ENCODE data around the gene SEZ6L2. TPM values are rescaled to one million over a fixed set of nuclear protein-coding genes. Genes with fewer than 3 reads are reported as not detected.
A peak's percentile ranks its signal among the peaks of the same experiment; 100 is the strongest.

Gene SEZ6L2
- total and polyA plus RNA-seq, 2 of the 13 experiments (the other 11 are each of a cell fraction or from before 2014, with no cell fraction given): 14.9 to 16.9 TPM

DNA sequence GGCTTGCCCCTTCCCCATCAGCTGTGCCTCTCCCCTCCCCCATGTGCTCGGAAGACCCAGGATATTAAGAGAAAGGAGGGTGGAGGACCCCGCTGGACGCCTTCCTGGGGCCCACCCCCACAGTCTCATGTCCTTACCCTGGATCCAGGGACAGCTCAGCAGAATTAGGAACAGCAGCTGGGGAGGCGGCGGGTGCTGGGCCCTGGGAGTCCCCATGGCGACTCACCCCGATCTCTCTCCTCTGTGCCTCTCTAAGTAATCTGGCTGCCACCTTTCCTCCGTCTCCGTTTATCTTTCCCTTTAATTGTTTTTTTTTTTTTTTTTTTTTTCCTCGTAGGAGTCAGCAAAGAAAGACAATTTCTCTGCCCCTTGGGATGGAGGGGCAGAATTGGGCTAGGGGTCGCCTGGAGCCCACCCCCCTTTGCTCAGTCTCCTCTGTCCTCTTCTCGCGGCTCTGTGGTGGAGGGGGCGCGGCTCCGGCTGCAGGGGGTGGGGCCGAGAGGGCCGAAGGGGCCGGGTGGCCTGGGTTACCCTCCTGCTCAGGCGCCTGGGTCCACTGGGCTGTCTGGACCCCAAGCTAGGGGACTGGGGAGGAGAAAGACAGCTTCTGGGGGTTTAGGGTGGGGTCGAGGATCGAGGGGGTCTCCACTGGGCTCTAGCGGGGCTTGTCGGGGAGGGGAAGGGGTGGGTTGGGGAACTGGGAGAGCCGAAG, 390 bp downstream of the SEZ6L2 start:
- Histone ChIP-seq H2AFZ (ENCODE audit: low read length) (no peak overlapping the region), H4K20me1 (ENCODE audit: insufficient read depth, low read length) (peaks cover 5% of the 10 kb centered on the region; the same call in 1 of the 2 replicates), H3K27me3 (ENCODE audit: control insufficient read depth in 1 of 2, insufficient read depth in 2 of 2, low read length in 2 of 2) (no peaks in the 10 kb centered on the region; a peak in 1 of 5 replicates), H3K27ac (ENCODE audit: extremely low read length, insufficient read depth, low read length) (peak overlapping the region; percentile 67), H3K36me3 (replicated peaks in 1 of 2; ENCODE audit: control insufficient read depth in 1 of 2, insufficient read depth in 2 of 2, low read length in 2 of 2) (0 out of 5 replicates have a peak, but pooled peaks cover 0 to 4% of the 10 kb centered on the region in 2 experiments), H3K9ac (ENCODE audit: insufficient read depth, low read depth, low read length) (peak overlapping the region; percentile 68), H3K9me3 (ENCODE audit: low read length) (no peaks in the 10 kb centered on the region), H3K4me1 (ENCODE audit: insufficient read depth, low read length) (peaks cover 46% of the 10 kb centered on the region), H3K4me3 (replicated peaks in 1 of 3; ENCODE audit: insufficient read depth in 1 of 3, low read depth in 2 of 3, low read length in 3 of 3) (peak overlapping the region; percentile 79 to 99 (median 84)), H3K4me2 (ENCODE audit: low read depth, low read length) (peak overlapping the region; percentile 99), H3K79me2 (ENCODE audit: insufficient read depth, low read length) (peaks cover 19% of the 10 kb centered on the region)
- ATAC-seq (peak; percentile 63), DNase-seq (ENCODE audit: low spot score) (no peak), FAIRE-seq (no peak)
- in situ Hi-C loops (cut with HindIII; ENCODE audit: extremely low pct_ligation_motif_present, low pct_unique_long_range_greater_than_20kb) (no loop called here), intact Hi-C loops (cut with micrococcal nuclease; ENCODE audit: unreplicated experiment) (no loop called here)
- TSS peak; percentile 82 for BruUV-seq (replicated peaks)
- 2% methylated on average over 25 of the region's 25 CpGs for WGBS (ENCODE audit: low lambda C conversion rate)
- CTCF ChIA-PET (ENCODE audit: low intra/inter-chr PET ratio, low total read pairs): no interaction called here
- POLR2A ChIA-PET: interaction anchor here (0.6 to 3.8 kb wide), 33 partner anchors 7 to 219 kb away, joined by 3 to 68 read pairs (median 7); partner anchors contain the start of genes ALDOA, CDIPT, HIRIP3 and KCTD13
- TF ChIP-seq PAWR (CRISPR knock-in tag; IDR thresholded peaks at IDR 0.05; ENCODE audit: borderline replicate concordance): no peak
- TF ChIP-seq, protein P1, sequence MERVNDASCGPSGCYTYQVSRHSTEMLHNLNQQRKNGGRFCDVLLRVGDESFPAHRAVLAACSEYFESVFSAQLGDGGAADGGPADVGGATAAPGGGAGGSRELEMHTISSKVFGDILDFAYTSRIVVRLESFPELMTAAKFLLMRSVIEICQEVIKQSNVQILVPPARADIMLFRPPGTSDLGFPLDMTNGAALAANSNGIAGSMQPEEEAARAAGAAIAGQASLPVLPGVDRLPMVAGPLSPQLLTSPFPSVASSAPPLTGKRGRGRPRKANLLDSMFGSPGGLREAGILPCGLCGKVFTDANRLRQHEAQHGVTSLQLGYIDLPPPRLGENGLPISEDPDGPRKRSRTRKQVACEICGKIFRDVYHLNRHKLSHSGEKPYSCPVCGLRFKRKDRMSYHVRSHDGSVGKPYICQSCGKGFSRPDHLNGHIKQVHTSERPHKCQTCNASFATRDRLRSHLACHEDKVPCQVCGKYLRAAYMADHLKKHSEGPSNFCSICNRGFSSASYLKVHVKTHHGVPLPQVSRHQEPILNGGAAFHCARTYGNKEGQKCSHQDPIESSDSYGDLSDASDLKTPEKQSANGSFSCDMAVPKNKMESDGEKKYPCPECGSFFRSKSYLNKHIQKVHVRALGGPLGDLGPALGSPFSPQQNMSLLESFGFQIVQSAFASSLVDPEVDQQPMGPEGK (CRISPR knock-in tag; IDR thresholded peaks at IDR 0.05): no peak
- TF ChIP-seq, protein P2, sequence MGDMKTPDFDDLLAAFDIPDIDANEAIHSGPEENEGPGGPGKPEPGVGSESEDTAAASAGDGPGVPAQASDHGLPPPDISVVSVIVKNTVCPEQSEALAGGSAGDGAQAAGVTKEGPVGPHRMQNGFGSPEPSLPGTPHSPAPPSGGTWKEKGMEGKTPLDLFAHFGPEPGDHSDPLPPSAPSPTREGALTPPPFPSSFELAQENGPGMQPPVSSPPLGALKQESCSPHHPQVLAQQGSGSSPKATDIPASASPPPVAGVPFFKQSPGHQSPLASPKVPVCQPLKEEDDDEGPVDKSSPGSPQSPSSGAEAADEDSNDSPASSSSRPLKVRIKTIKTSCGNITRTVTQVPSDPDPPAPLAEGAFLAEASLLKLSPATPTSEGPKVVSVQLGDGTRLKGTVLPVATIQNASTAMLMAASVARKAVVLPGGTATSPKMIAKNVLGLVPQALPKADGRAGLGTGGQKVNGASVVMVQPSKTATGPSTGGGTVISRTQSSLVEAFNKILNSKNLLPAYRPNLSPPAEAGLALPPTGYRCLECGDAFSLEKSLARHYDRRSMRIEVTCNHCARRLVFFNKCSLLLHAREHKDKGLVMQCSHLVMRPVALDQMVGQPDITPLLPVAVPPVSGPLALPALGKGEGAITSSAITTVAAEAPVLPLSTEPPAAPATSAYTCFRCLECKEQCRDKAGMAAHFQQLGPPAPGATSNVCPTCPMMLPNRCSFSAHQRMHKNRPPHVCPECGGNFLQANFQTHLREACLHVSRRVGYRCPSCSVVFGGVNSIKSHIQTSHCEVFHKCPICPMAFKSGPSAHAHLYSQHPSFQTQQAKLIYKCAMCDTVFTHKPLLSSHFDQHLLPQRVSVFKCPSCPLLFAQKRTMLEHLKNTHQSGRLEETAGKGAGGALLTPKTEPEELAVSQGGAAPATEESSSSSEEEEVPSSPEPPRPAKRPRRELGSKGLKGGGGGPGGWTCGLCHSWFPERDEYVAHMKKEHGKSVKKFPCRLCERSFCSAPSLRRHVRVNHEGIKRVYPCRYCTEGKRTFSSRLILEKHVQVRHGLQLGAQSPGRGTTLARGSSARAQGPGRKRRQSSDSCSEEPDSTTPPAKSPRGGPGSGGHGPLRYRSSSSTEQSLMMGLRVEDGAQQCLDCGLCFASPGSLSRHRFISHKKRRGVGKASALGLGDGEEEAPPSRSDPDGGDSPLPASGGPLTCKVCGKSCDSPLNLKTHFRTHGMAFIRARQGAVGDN (CRISPR knock-in tag; IDR thresholded peaks at IDR 0.05): no peak
- TF ChIP-seq, protein P3, sequence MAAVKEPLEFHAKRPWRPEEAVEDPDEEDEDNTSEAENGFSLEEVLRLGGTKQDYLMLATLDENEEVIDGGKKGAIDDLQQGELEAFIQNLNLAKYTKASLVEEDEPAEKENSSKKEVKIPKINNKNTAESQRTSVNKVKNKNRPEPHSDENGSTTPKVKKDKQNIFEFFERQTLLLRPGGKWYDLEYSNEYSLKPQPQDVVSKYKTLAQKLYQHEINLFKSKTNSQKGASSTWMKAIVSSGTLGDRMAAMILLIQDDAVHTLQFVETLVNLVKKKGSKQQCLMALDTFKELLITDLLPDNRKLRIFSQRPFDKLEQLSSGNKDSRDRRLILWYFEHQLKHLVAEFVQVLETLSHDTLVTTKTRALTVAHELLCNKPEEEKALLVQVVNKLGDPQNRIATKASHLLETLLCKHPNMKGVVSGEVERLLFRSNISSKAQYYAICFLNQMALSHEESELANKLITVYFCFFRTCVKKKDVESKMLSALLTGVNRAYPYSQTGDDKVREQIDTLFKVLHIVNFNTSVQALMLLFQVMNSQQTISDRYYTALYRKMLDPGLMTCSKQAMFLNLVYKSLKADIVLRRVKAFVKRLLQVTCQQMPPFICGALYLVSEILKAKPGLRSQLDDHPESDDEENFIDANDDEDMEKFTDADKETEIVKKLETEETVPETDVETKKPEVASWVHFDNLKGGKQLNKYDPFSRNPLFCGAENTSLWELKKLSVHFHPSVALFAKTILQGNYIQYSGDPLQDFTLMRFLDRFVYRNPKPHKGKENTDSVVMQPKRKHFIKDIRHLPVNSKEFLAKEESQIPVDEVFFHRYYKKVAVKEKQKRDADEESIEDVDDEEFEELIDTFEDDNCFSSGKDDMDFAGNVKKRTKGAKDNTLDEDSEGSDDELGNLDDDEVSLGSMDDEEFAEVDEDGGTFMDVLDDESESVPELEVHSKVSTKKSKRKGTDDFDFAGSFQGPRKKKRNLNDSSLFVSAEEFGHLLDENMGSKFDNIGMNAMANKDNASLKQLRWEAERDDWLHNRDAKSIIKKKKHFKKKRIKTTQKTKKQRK (IDR thresholded peaks at IDR 0.05; ENCODE audit: low read length): no peak
- TF ChIP-seq, protein P4, sequence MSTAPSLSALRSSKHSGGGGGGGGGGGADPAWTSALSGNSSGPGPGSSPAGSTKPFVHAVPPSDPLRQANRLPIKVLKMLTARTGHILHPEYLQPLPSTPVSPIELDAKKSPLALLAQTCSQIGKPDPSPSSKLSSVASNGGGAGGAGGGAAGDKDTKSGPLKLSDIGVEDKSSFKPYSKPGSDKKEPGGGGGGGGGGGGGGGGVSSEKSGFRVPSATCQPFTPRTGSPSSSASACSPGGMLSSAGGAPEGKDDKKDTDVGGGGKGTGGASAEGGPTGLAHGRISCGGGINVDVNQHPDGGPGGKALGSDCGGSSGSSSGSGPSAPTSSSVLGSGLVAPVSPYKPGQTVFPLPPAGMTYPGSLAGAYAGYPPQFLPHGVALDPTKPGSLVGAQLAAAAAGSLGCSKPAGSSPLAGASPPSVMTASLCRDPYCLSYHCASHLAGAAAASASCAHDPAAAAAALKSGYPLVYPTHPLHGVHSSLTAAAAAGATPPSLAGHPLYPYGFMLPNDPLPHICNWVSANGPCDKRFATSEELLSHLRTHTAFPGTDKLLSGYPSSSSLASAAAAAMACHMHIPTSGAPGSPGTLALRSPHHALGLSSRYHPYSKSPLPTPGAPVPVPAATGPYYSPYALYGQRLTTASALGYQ (CRISPR knock-in tag; IDR thresholded peaks at IDR 0.05): no peak
- TF ChIP-seq HOXA9 (CRISPR knock-in tag; IDR thresholded peaks at IDR 0.05; ENCODE audit: borderline replicate concordance): no peak
- TF ChIP-seq AGO1 (IDR thresholded peaks at IDR 0.05; ENCODE audit: low read depth, low read length, poor library complexity, severe bottlenecking): no peak
- TF ChIP-seq JUN (CRISPR knock-in tag; IDR thresholded peaks at IDR 0.05): no peak
- TF ChIP-seq ETV6 (CRISPR knock-in tag; conservative IDR thresholded peaks at IDR 0.05): 0 out of 2 replicates have a peak, but pooled peaks have one; percentile 43
- TF ChIP-seq TAF15 (IDR thresholded peaks at IDR 0.05; ENCODE audit: low read depth, low read length, poor library complexity, severe bottlenecking): no peak

Data from HepG2 (cell line).